SK-N-SH (cell line): ENCODE data around the gene RPL19. TPM values are rescaled to one million over a fixed set of nuclear protein-coding genes. Genes with fewer than 3 reads are reported as not detected.

Experiments used
- CTCF ChIA-PET: fragments of 300-600, 350-600 bp; formaldehyde crosslinking; extraction: SDS; loops from one replicate; lab custom pipeline; 2021; lab: Yijun Ruan, JAX
- POLR2A ChIA-PET: fragments of 350-600 bp; sonication (Branson Sonifier 250); formaldehyde crosslinking; extraction: SDS; loops from one replicate; lab custom pipeline; 2020; ENCODE audit warnings: antibody characterized with exemption, inconsistent platforms; lab: Yijun Ruan, JAX
- DNase-seq: peaks from one replicate; pipeline ENCODE4 v3.0.0; 2012
- H2AFZ ChIP-seq: fragments of 200-600 bp; sonication (generic); 2 replicates; pipeline ENCODE4 v1.8.1; 2016; ENCODE audit warnings: antibody characterized with exemption, mild to moderate bottlenecking, low read depth
- H3F3A ChIP-seq: fragments of 200-600 bp; sonication (generic); replicated peaks from 2 replicates; pipeline ENCODE3; 2016; ENCODE audit warnings: antibody characterized with exemption, mild to moderate bottlenecking; ENCODE audit not compliant: insufficient read depth
- H3K27ac ChIP-seq, 2 experiments: fragments of 200-500 bp in 1 of 2; fragments of 200-600 bp in 1 of 2; sonication (Bioruptor generic) in 1 of 2; sonication (generic), shearing (Covaris generic) in 1 of 2; 2 replicates each; pipeline versions ENCODE4 v1.5.1 to v1.6.1; 2014 to 2016; ENCODE audit warnings: low read depth in 2 of 2, inconsistent platforms in 1 of 2, low read length in 1 of 2, mild to moderate bottlenecking in 1 of 2, mixed read lengths in 1 of 2
- H3K27me3 ChIP-seq: fragments of 200-600 bp; sonication (generic), shearing (Covaris generic); 2 replicates; pipeline ENCODE4 v1.6.1; 2016; ENCODE audit warnings: mixed run types; ENCODE audit not compliant: insufficient read depth
- H3K36me3 ChIP-seq, 2 experiments: fragments of 200-500 bp in 1 of 2; fragments of 200-600 bp in 1 of 2; sonication (Bioruptor generic) in 1 of 2; sonication (generic) in 1 of 2; replicated peaks in 1 of 2; 2 replicates each; pipeline versions ENCODE3 to v1.5.1; 2014 to 2016; ENCODE audit warnings: low read length in 1 of 2, mild to moderate bottlenecking in 1 of 2; ENCODE audit not compliant: insufficient read depth in 2 of 2, control insufficient read depth in 1 of 2
- H3K4me1 ChIP-seq, 2 experiments: fragments of 200-500 bp in 1 of 2; fragments of 200-600 bp in 1 of 2; sonication (Bioruptor generic) in 1 of 2; sonication (generic), shearing (Covaris generic) in 1 of 2; 2 replicates each; pipeline versions ENCODE4 v1.5.1 to v1.6.1; 2014 to 2016; ENCODE audit warnings: low read depth in 1 of 2, low read length in 1 of 2, mixed run types in 1 of 2; ENCODE audit not compliant: insufficient read depth in 2 of 2, control insufficient read depth in 1 of 2
- H3K4me2 ChIP-seq: fragments of 200-600 bp; sonication (generic), shearing (Covaris generic); 2 replicates; pipeline ENCODE4 v1.6.1; 2017; ENCODE audit warnings: mixed run types
- H3K4me3 ChIP-seq, 2 experiments: fragments of 200-500 bp in 1 of 2; fragments of 200-600 bp in 1 of 2; sonication (Bioruptor generic) in 1 of 2; sonication (generic), shearing (Covaris generic) in 1 of 2; 2 replicates each; pipeline versions ENCODE4 v1.5.1 to v1.8.1; 2014 to 2016; ENCODE audit warnings: low read depth in 2 of 2, inconsistent platforms in 1 of 2, low read length in 1 of 2, mild to moderate bottlenecking in 1 of 2, mixed read lengths in 1 of 2, moderate library complexity in 1 of 2
- H3K79me2 ChIP-seq: fragments of 200-600 bp; sonication (generic); 2 replicates; pipeline ENCODE4 v1.8.1; 2017; ENCODE audit warnings: mild to moderate bottlenecking; ENCODE audit not compliant: insufficient read depth
- H3K9ac ChIP-seq: fragments of 200-600 bp; sonication (generic); 2 replicates; pipeline ENCODE4 v1.6.1; 2017; ENCODE audit warnings: mixed run types
- H3K9me2 ChIP-seq: fragments of 200-600 bp; sonication (generic); 2 replicates; pipeline ENCODE4 v1.6.1; 2017; ENCODE audit warnings: mixed run types
- H3K9me3 ChIP-seq: fragments of 200-600 bp; sonication (generic); 2 replicates; pipeline ENCODE4 v1.6.1; 2017; ENCODE audit warnings: mixed run types, mild to moderate bottlenecking, moderate library complexity
- H4K20me1 ChIP-seq: fragments of 200-600 bp; sonication (generic); 2 replicates; pipeline ENCODE4 v1.6.1; 2017; ENCODE audit warnings: mild to moderate bottlenecking, mixed run types; ENCODE audit not compliant: insufficient read depth
- CHD2 ChIP-seq: fragments of 150-350 bp; IDR thresholded peaks from 2 replicates; pipeline ENCODE4 v1.6.1; 2018; ENCODE audit warnings: low read length; ENCODE audit not compliant: partially characterized antibody
- CTCF ChIP-seq: fragments of 200-600 bp; sonication (generic); IDR thresholded peaks from 2 replicates; pipeline ENCODE4 v1.6.1; 2017; ENCODE audit warnings: antibody characterized with exemption, mild to moderate bottlenecking, moderate library complexity
- EP300 ChIP-seq, 2 experiments: IDR thresholded peaks; 2 replicates each; pipeline versions ENCODE4 v1.4.0 to v1.6.1; 2012; ENCODE audit warnings: borderline replicate concordance in 1 of 2, low read depth in 1 of 2, low read length in 1 of 2
- FOSL2 ChIP-seq: IDR thresholded peaks from 2 replicates; pipeline ENCODE4 v1.4.0; 2012; ENCODE audit warnings: low read depth, mild to moderate bottlenecking, moderate library complexity, borderline replicate concordance
- FOXJ3 ChIP-seq: sonication (generic); formaldehyde crosslinking; IDR thresholded peaks from 2 replicates; pipeline ENCODE4 v1.5.1; 2020; ENCODE audit warnings: mild to moderate bottlenecking, missing genetic modification reagents
- GABPA ChIP-seq: IDR thresholded peaks from 2 replicates; pipeline ENCODE4 v1.4.0; 2012; ENCODE audit warnings: low read depth, mild to moderate bottlenecking
- GATA2 ChIP-seq: sonication (generic); formaldehyde crosslinking; IDR thresholded peaks from 2 replicates; pipeline ENCODE4 v1.5.0; 2020; ENCODE audit warnings: mild to moderate bottlenecking, missing genetic modification reagents
- IRF3 ChIP-seq: fragments of 150-350 bp; IDR thresholded peaks from 2 replicates; pipeline ENCODE4 v1.6.1; 2016; ENCODE audit warnings: mild to moderate bottlenecking, low read depth, low read length
- JUND ChIP-seq: IDR thresholded peaks from 2 replicates; pipeline ENCODE4 v1.4.0; 2012
- MAX ChIP-seq: IDR thresholded peaks from 2 replicates; pipeline ENCODE4 v1.4.0; 2012; ENCODE audit warnings: low read depth
- POLR2AphosphoS5 ChIP-seq: IDR thresholded peaks from 2 replicates; pipeline ENCODE4 v1.6.1; 2012; ENCODE audit warnings: low read depth, low read length
- RAD21 ChIP-seq: IDR thresholded peaks from 2 replicates; pipeline ENCODE4 v1.6.1; 2012; ENCODE audit warnings: mild to moderate bottlenecking, low read length
- SIN3A ChIP-seq: IDR thresholded peaks from 2 replicates; pipeline ENCODE4 v1.6.1; 2012; ENCODE audit warnings: low read depth, mild to moderate bottlenecking, low read length, moderate library complexity, borderline replicate concordance
- TAF1 ChIP-seq: IDR thresholded peaks from 2 replicates; pipeline ENCODE4 v1.6.1; 2012; ENCODE audit warnings: low read depth, mild to moderate bottlenecking, low read length, moderate library complexity, borderline replicate concordance
- TCF12 ChIP-seq: IDR thresholded peaks from 2 replicates; pipeline ENCODE4 v1.4.0; 2012
- TEAD4 ChIP-seq: IDR thresholded peaks from 2 replicates; pipeline ENCODE4 v1.4.0; 2012; ENCODE audit warnings: mild to moderate bottlenecking, borderline replicate concordance; ENCODE audit not compliant: insufficient read depth
- USF2 ChIP-seq: fragments of 150-350 bp; IDR thresholded peaks from 2 replicates; pipeline ENCODE4 v1.6.1; 2017; ENCODE audit warnings: antibody characterized with exemption, low read length, low read depth, borderline replicate concordance
- WGBS: methylation state at CpG from one replicate; pipeline ENCODE4 v1.1.6; 2017; ENCODE audit warnings: low lambda C conversion rate; 5-methylcytosine and 5-hydroxymethylcytosine counted together
- polyA plus RNA-seq, 3 experiments: library from polyadenylated mRNA; depleted of rRNA; stranded (reverse); fragments of >200 nt; gene quantifications; 2 replicates each; pipeline ENCODE4 v1.2.3, GENCODE V29; 2012

RPL19 gene
- polyA plus RNA-seq, 1 of the 3 experiments (the other 2 are of a cell fraction) = 3,473 TPM

- TF ChIP-seq IRF3 (no peak), SIN3A (peak; percentile 48; the same call in 1 of the 2 replicates), USF2 (no peak), TAF1 (peak; percentile 44; the same call in 1 of the 2 replicates), MAX (no peak), GATA2 (CRISPR knock-in tag) (no peak), TEAD4 (peak; percentile 97), RAD21 (no peak), GABPA (no peak)
These were observed 46.5 kb upstream of the RPL19 start (continued) for GRCh38 chr17:39153599-39154051.

GRCh38 chr17:39155654-39156053 is 44.4 kb upstream of the RPL19 start:
- Histone ChIP-seq H3K27me3 (peaks cover 6% of the 10 kb centered on the region; the same call in 1 of the 2 replicates), H3K9ac (no peak overlapping the region), H3K36me3 (no peaks in the 10 kb centered on the region), H3K79me2 (no peaks in the 10 kb centered on the region), H3K9me2 (no peaks in the 10 kb centered on the region), H3F3A (peaks cover 12% of the 10 kb centered on the region), H3K4me2 (no peak overlapping the region), H2AFZ (peak overlapping the region; percentile 96; the same call in 1 of the 2 replicates), H3K9me3 (no peaks in the 10 kb centered on the region), H3K4me3 (peak overlapping the region; percentile 83 to 89), H3K27ac (no peak overlapping the region), H4K20me1 (no peaks in the 10 kb centered on the region), H3K4me1 (peaks cover 0 to 20% of the 10 kb centered on the region in 2 experiments; a peak in 1 of 4 replicates)
- ChIA-PET POLR2A (interaction anchor here (0.6 kb wide), 1 partner anchor 9 kb away, joined by 3 read pairs; no protein-coding TSS in a partner anchor), CTCF (interaction anchor here (0.6 to 6.2 kb wide), 4 partner anchors 9 to 247 kb away, joined by 3 to 71 read pairs (median 4); no protein-coding TSS in a partner anchor)
- WGBS = 65% methylated on average over 2 of the region's 2 CpGs
- no peak for TF ChIP-seq RAD21
- TF ChIP-seq TEAD4 = no peak
- TF ChIP-seq POLR2AphosphoS5 = no peak
- TF ChIP-seq FOXJ3 (CRISPR knock-in tag) = no peak
- no peak for TF ChIP-seq CHD2
- no peak for TF ChIP-seq EP300 (IDR thresholded peaks at IDR 0.05; ENCODE audit: borderline replicate concordance in 1 of 2, low read depth in 1 of 2, low read length in 1 of 2)
- TF ChIP-seq FOSL2 = no peak
- TF ChIP-seq CTCF = no peak
- no peak for TF ChIP-seq TCF12
- no peak for TF ChIP-seq USF2
- TF ChIP-seq JUND = no peak
- no peak for TF ChIP-seq GATA2 (CRISPR knock-in tag)
- DNase-seq = no peak
